ENCODE results near the gene R3HDM4.
A peak's percentile ranks its signal among the peaks of the same experiment; 100 is the strongest.

DNA sequence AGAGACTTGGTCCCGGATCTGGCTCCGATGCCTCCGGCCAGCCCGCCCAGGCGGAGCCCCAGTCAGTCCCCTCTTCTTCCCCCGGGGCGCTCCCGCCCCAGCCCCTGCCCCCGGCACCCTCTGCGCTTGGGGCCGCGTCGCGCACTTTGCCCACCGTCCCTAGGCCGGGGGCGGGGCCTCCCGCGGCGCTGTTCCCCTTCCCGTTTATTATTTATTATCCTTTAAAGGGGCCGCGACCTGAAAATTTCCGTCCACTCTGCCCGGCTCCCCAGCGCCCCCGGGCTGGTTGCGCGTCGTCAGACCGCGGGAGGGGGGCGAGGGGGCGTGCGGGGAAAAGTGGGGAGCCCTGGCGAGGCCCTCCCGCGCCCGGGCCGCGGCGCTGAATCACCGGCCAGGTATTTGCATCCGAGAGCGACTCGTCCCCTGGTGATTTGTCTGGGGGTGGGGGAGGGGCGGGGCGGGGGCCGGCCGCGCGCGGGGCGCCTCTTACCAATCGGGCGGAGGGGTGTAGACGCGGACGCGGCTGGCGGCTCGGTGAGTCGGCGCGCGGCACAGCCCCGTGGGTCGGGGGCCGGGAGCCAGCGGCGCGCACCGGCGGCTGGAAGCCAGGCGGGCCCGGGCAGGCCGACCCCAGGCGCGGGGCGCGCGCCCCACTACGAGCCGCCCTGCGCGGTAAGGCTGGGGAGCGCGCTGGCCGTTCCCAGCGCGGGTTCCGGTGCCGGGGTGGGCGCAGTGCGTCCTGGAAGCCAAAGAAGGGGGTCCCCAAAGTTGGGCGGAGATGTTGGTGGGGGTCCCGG lies 12.7 kb upstream of the R3HDM4 start, which contains the start of gene ARID3A:
- TF ChIP-seq POLR2AphosphoS5 (IDR thresholded peaks at IDR 0.05; ENCODE audit: low read depth, low read length): no peak; the same call in 1 of the 2 replicates
- no peak for TF ChIP-seq POLR2A (IDR thresholded peaks at IDR 0.05; ENCODE audit: low read depth, low read length)
- TF ChIP-seq TAF1 (IDR thresholded peaks at IDR 0.05; ENCODE audit: low read depth, low read length): no peak
- no peak for TF ChIP-seq POU2F2 (IDR thresholded peaks at IDR 0.05; ENCODE audit: low read depth, low read length)
- TF ChIP-seq SPI1 (IDR thresholded peaks at IDR 0.05; ENCODE audit: low read depth, low read length): peak; percentile 57
- no peak for TF ChIP-seq PAX5 (IDR thresholded peaks at IDR 0.05; ENCODE audit: insufficient read depth, low read length, severe bottlenecking)
